Endothelial cell of umbilical vein (primary cell): ENCODE measurements around the gene DAAM1. TPM values are rescaled to one million over a fixed set of nuclear protein-coding genes. Genes with fewer than 3 reads are reported as not detected.

Experiments
- BruUV-seq: library from RNA; stranded (reverse); fragments of 400-500 nt; replicated peaks from 2 replicates; lab custom pipeline; 2021; lab: Mats Ljungman, UMichigan
- CTCF ChIA-PET: fragments of 300-600, 350-600 bp; sonication (Branson Sonifier 250); formaldehyde crosslinking; loops from one replicate; lab custom pipeline; 2021; ENCODE audit warnings: antibody characterized with exemption, inconsistent platforms; lab: Charles Lee
- POLR2A ChIA-PET: fragments of 300-600, 350-600 bp; sonication (Branson Sonifier 250); formaldehyde crosslinking; loops from one replicate; lab custom pipeline; 2021; ENCODE audit warnings: antibody characterized with exemption, inconsistent platforms; lab: Charles Lee
- DNase-seq: peaks from one replicate; pipeline ENCODE4 v3.0.0-alpha.2; 2011; ENCODE audit warnings: low read depth, low spot score
- FAIRE-seq: peaks from 2 replicates; lab custom pipeline; 2011; peaks lifted over from hg19 to GRCh38; lab: Jason Lieb, UNC
- H2AFZ ChIP-seq: 2 replicates; pipeline ENCODE4 v1.6.0; 2012; ENCODE audit warnings: low read depth, low read length, control low read depth, inconsistent platforms
- H3K27ac ChIP-seq: 2 replicates; pipeline ENCODE4 v1.5.1; 2011; ENCODE audit warnings: low read depth, mild to moderate bottlenecking, control low read depth, low read length, moderate library complexity; ENCODE audit not compliant: insufficient read depth
- H3K27me3 ChIP-seq, 2 experiments: 2 replicates each; pipeline versions ENCODE4 v1.6.0 to v1.6.1; 2011; ENCODE audit warnings: low read length in 2 of 2, mixed read lengths in 1 of 2; ENCODE audit not compliant: control insufficient read depth in 2 of 2, insufficient read depth in 2 of 2
- H3K36me3 ChIP-seq, 2 experiments: 2 replicates in 1 of 2; 3 replicates in 1 of 2; pipeline ENCODE4 v1.5.1; 2011; ENCODE audit warnings: low read length in 2 of 2, mild to moderate bottlenecking in 1 of 2, moderate library complexity in 1 of 2; ENCODE audit not compliant: control insufficient read depth in 2 of 2, insufficient read depth in 2 of 2; ENCODE audit errors: extremely low read depth in 1 of 2
- H3K4me1 ChIP-seq: 3 replicates; pipeline ENCODE4 v1.5.1; 2011; ENCODE audit warnings: mild to moderate bottlenecking, low read length; ENCODE audit not compliant: control insufficient read depth, insufficient read depth; ENCODE audit errors: extremely low read depth
- H3K4me2 ChIP-seq: 2 replicates; pipeline ENCODE4 v1.6.1; 2011; ENCODE audit warnings: low read length, control low read depth, mixed read lengths; ENCODE audit not compliant: insufficient read depth
- H3K4me3 ChIP-seq, 3 experiments: fragments of 200-600 bp in 1 of 3; sonication (generic), shearing (Covaris generic) in 1 of 3; replicated peaks in 1 of 3; 2 replicates each; pipeline ENCODE4 v1.5.1; 2011 to 2016; ENCODE audit warnings: control low read depth in 3 of 3, low read length in 3 of 3, mild to moderate bottlenecking in 2 of 3, inconsistent platforms in 1 of 3, low read depth in 1 of 3, moderate library complexity in 1 of 3; ENCODE audit not compliant: insufficient read depth in 1 of 3
- H3K79me2 ChIP-seq: 2 replicates; pipeline ENCODE4 v1.6.0; 2012; ENCODE audit warnings: low read length, inconsistent platforms; ENCODE audit not compliant: control insufficient read depth, insufficient read depth
- H3K9ac ChIP-seq: replicated peaks from 2 replicates; pipeline ENCODE3; 2011; ENCODE audit warnings: low read length, control low read depth; ENCODE audit not compliant: insufficient read depth; ENCODE audit errors: extremely low read depth
- H3K9me1 ChIP-seq: replicated peaks from 3 replicates; pipeline ENCODE4 v1.6.0; 2011; ENCODE audit warnings: mild to moderate bottlenecking, low read length; ENCODE audit not compliant: control insufficient read depth, insufficient read depth; ENCODE audit errors: extremely low read depth
- H3K9me3 ChIP-seq: replicated peaks from 2 replicates; pipeline ENCODE4 v1.5.1; 2012; ENCODE audit warnings: low read length, inconsistent platforms; ENCODE audit not compliant: control insufficient read depth, insufficient read depth
- H4K20me1 ChIP-seq: replicated peaks from 2 replicates; pipeline ENCODE3; 2011; ENCODE audit warnings: mild to moderate bottlenecking, low read length; ENCODE audit not compliant: control insufficient read depth, insufficient read depth; ENCODE audit errors: extremely low read depth
- CTCF ChIP-seq, 2 donors: IDR thresholded peaks; 1 replicate in 1 of 2; 2 replicates in 1 of 2; pipeline ENCODE4 v1.5.1; 2011; ENCODE audit warnings: low read length in 2 of 2, mild to moderate bottlenecking in 2 of 2, moderate library complexity in 2 of 2, control low read depth in 1 of 2, inconsistent platforms in 1 of 2, low read depth in 1 of 2; ENCODE audit not compliant: insufficient read depth in 1 of 2; ENCODE audit errors: extremely low read depth in 1 of 2
- EZH2 ChIP-seq: IDR thresholded peaks from 2 replicates; pipeline ENCODE4 v1.6.1; 2012; ENCODE audit warnings: borderline replicate concordance, low read depth, mild to moderate bottlenecking, moderate library complexity, low read length, inconsistent platforms; ENCODE audit not compliant: severe bottlenecking
- JUN ChIP-seq: IDR thresholded peaks from 2 replicates; pipeline ENCODE4 v1.6.1; 2011; ENCODE audit warnings: borderline replicate concordance, low read depth; ENCODE audit not compliant: insufficient read length, insufficient read depth
- MAX ChIP-seq: IDR thresholded peaks from 2 replicates; pipeline ENCODE4 v1.6.1; 2011; ENCODE audit not compliant: insufficient read depth, insufficient read length
- MYC ChIP-seq: IDR thresholded peaks from one replicate; pipeline ENCODE4 v1.6.1; 2011; ENCODE audit warnings: mild to moderate bottlenecking, low read depth, low read length
- POLR2A ChIP-seq: IDR thresholded peaks from 2 replicates; pipeline ENCODE4 v1.6.1; 2012; ENCODE audit warnings: low read depth, mild to moderate bottlenecking, control low read depth, low read length
- dilution Hi-C: fragments of 300-500 bp; cut with MboI; formaldehyde crosslinking; loops from one replicate; pipeline ENCODE4 v1.15.0; 2019; ENCODE audit warnings: low sequenced_read_pairs; ENCODE audit not compliant: extremely low pct_ligation_motif_present
- intact Hi-C: fragments of 100-400 bp; cut with micrococcal nuclease; formaldehyde crosslinking; loops from one replicate; pipeline ENCODE4 v1.10.0; 2022
- polyA plus RNA-seq, 4 experiments: library from polyadenylated mRNA; depleted of rRNA in 3 of 4; stranded (reverse) in 3 of 4; unstranded in 1 of 4; fragments of >200 nt; gene quantifications; 2 replicates each; pipeline versions ENCODE4 v1.2.1 to v1.2.3, GENCODE V29; 2011 to 2012; ENCODE audit warnings: missing spikeins in 1 of 4
- total RNA-seq: library from RNA; stranded (reverse); gene quantifications from 2 replicates; pipeline ENCODE4 v1.2.3, GENCODE V29; 2021

DAAM1 gene
- total and polyA plus RNA-seq, 2 donors (not counting 3 experiments of a cell fraction or from before 2014, with no cell fraction given): 10.2 to 25.3 TPM

GRCh38 chr14:59238216-59238615 is 49.7 kb downstream of the DAAM1 start:
- Histone ChIP-seq H3K9me3 (no peaks in the 10 kb centered on the region), H3K9ac (no peak overlapping the region), H3K27me3 (no peaks in the 10 kb centered on the region), H3K4me3 (no peak overlapping the region), H3K9me1 (no peaks in the 10 kb centered on the region), H3K4me2 (no peak overlapping the region), H3K36me3 (no peaks in the 10 kb centered on the region), H4K20me1 (no peaks in the 10 kb centered on the region), H3K79me2 (peaks cover 17% of the 10 kb centered on the region), H2AFZ (no peak overlapping the region), H3K27ac (no peak overlapping the region), H3K4me1 (no peaks in the 10 kb centered on the region)
- POLR2A ChIA-PET: no interaction called here
- no TSS peak for BruUV-seq
- CTCF ChIA-PET: no interaction called here
- no peak for TF ChIP-seq EZH2
- no peak for TF ChIP-seq POLR2A
- TF ChIP-seq MYC: no peak
- FAIRE-seq (no peak), DNase-seq (no peak)
- dilution Hi-C loops: no loop called here
- intact Hi-C loops: no loop called here

GRCh38 chr14:59239022-59239421 is 50.6 kb downstream of the DAAM1 start:
- POLR2A ChIA-PET: no interaction called here
- no peaks in the 10 kb centered on the region for H4K20me1 ChIP-seq
- CTCF ChIA-PET: no interaction called here
- peaks cover 19% of the 10 kb centered on the region for H3K79me2 ChIP-seq
- no peak overlapping the region for H3K27ac ChIP-seq
- no peaks in the 10 kb centered on the region for H3K4me1 ChIP-seq
- TF ChIP-seq MYC: no peak
- TF ChIP-seq POLR2A: no peak
- TF ChIP-seq MAX: no peak
- no peak for TF ChIP-seq CTCF (IDR thresholded peaks at IDR 0.05; ENCODE audit: extremely low read depth in 1 of 2, insufficient read depth in 1 of 2, low read depth in 1 of 2, low read length in 2 of 2)
- TF ChIP-seq EZH2: no peak
- no peak for TF ChIP-seq JUN
- H3K9me3 ChIP-seq: no peaks in the 10 kb centered on the region
- no peaks in the 10 kb centered on the region for H3K9me1 ChIP-seq
- dilution Hi-C loops: no loop called here
- no peak overlapping the region for H3K4me3 ChIP-seq
- H3K9ac ChIP-seq: no peak overlapping the region
- no peak overlapping the region for H2AFZ ChIP-seq
- no peaks in the 10 kb centered on the region for H3K27me3 ChIP-seq
- intact Hi-C loops: no loop called here
- no peaks in the 10 kb centered on the region for H3K36me3 ChIP-seq
- no peak overlapping the region for H3K4me2 ChIP-seq
- BruUV-seq: no TSS peak
- no peak for FAIRE-seq
- no peak for DNase-seq
